ENCODE measurements around the gene ADH4. TPM values are rescaled to one million over a fixed set of nuclear protein-coding genes. Genes with fewer than 3 reads are reported as not detected.
A peak's percentile ranks its signal among the peaks of the same experiment; 100 is the strongest.

The ADH4 gene
- total and polyA plus RNA-seq, 2 experiments from 2014 or later: not detected

GRCh38 chr4:99088481-99089365 lies 55.4 kb downstream of the ADH4 start, which contains the start of gene ADH5:
ADH5 (minus strand) TSS chr4:99088788; CDS start chr4:99088700, 88 bp downstream.
- peak within 1 kb of the TSS; percentile 93 for H3K4me3 Mint-ChIP-seq
- H3K27ac ChIP-seq (ENCODE audit: low read depth): peak within 1 kb of the TSS; percentile 98
- H3K36me3 Mint-ChIP-seq (ENCODE audit: low read depth): peaks cover 43% of the 10 kb centered on the region
- peaks cover 60% of the 10 kb centered on the region for H3K79me2 ChIP-seq (replicated peaks; ENCODE audit: insufficient read depth)
- H4K20me1 ChIP-seq (replicated peaks; ENCODE audit: insufficient read depth): no peaks in the 10 kb centered on the region; the same call in 1 of the 2 replicates
- peaks cover 18% of the 10 kb centered on the region for H3K4me1 ChIP-seq (ENCODE audit: insufficient read depth)
- peaks cover 39% of the 10 kb centered on the region for H3K4me1 Mint-ChIP-seq
- peak within 1 kb of the TSS; percentile 81 for H3K4me3 ChIP-seq
- TF ChIP-seq NANOG (IDR thresholded peaks at IDR 0.05; ENCODE audit: borderline replicate concordance) (no peak), EZH2 (IDR thresholded peaks at IDR 0.05; ENCODE audit: low read depth, unreplicated experiment) (no peak), CTCF (conservative IDR thresholded peaks at IDR 0.05; ENCODE audit: low read depth in 2 of 2) (no peak), STAT1 (IDR thresholded peaks at IDR 0.05; ENCODE audit: unreplicated experiment) (no peak), POLR2AphosphoS5 (IDR thresholded peaks at IDR 0.05; ENCODE audit: low read depth) (peak; percentile 98), JUNB (IDR thresholded peaks at IDR 0.05; ENCODE audit: unreplicated experiment) (no peak), ZNF331 (CRISPR knock-in tag; IDR thresholded peaks at IDR 0.05; ENCODE audit: low read depth) (no peak), ETS1 (IDR thresholded peaks at IDR 0.05) (no peak), ZNF462 (CRISPR knock-in tag; IDR thresholded peaks at IDR 0.05) (no peak)
- no peaks in the 10 kb centered on the region for H3F3A ChIP-seq (replicated peaks; ENCODE audit: low read depth)
- ATAC-seq (peak; percentile 91), DNase-seq (ENCODE audit: low spot score) (peak; percentile 91)
- peak within 1 kb of the TSS; percentile 76; the same call in 1 of the 2 replicates for H2AFZ ChIP-seq
- peaks cover 3% of the 10 kb centered on the region; the same call in 2 of the 3 replicates for H3K9me3 Mint-ChIP-seq
- H3K27me3 Mint-ChIP-seq (ENCODE audit: insufficient read depth, low read depth, poor library complexity): peaks cover 17% of the 10 kb centered on the region
- peak within 1 kb of the TSS; percentile 93 for H3K4me2 ChIP-seq
- no peaks in the 10 kb centered on the region for H3K27me3 ChIP-seq (ENCODE audit: insufficient read depth)
- no peaks in the 10 kb centered on the region for H3K9me2 ChIP-seq (ENCODE audit: insufficient read depth)
- H3K27ac Mint-ChIP-seq: peak within 1 kb of the TSS; percentile 99
- H3K36me3 ChIP-seq (ENCODE audit: insufficient read depth): peaks cover 15% of the 10 kb centered on the region; the same call in 1 of the 2 replicates

All from GM23338 (cell line).